Measurements from ENCODE around the gene PGM2. TPM values are rescaled to one million over a fixed set of nuclear protein-coding genes. Genes with fewer than 3 reads are reported as not detected.

Gene PGM2
- total and polyA plus RNA-seq, 4 donors, result 8.5 to 24.6 (median 21.6) TPM

- 92 to 99% methylated on average over 3 of the region's 3 CpGs for WGBS, 2 donors
- no peak overlapping the region for H3K27ac ChIP-seq (ENCODE audit: low read depth in 1 of 2, low read length in 2 of 2)
- H3K36me3 ChIP-seq (ENCODE audit: control insufficient read depth in 1 of 2, insufficient read depth in 2 of 2, low read length in 1 of 2), result no peaks in the 10 kb centered on the region
- no peaks in the 10 kb centered on the region for H3K27me3 ChIP-seq (ENCODE audit: control insufficient read depth in 1 of 2, insufficient read depth in 2 of 2, low read length in 1 of 2)
- H3K4me3 ChIP-seq (ENCODE audit: low read length in 2 of 2), result no peak overlapping the region
- ATAC-seq (ENCODE audit: low FRiP score), result no peak
- intact Hi-C loops (cut with DNase I), result loop anchor here (5.0 kb wide), 2 partner anchors 62 to 67 kb away; no protein-coding TSS in a partner anchor
- DNase-seq, result no peak
- H3K9me3 ChIP-seq (ENCODE audit: control insufficient read depth, low read length), result no peaks in the 10 kb centered on the region
- peaks cover 3% of the 10 kb centered on the region in 2 donors for H3K4me1 ChIP-seq (ENCODE audit: control insufficient read depth in 1 of 2, insufficient read depth in 2 of 2, low read length in 2 of 2)
Measured at GRCh38 chr4:37904824-37905223, 78.3 kb downstream of the PGM2 start.

DNA sequence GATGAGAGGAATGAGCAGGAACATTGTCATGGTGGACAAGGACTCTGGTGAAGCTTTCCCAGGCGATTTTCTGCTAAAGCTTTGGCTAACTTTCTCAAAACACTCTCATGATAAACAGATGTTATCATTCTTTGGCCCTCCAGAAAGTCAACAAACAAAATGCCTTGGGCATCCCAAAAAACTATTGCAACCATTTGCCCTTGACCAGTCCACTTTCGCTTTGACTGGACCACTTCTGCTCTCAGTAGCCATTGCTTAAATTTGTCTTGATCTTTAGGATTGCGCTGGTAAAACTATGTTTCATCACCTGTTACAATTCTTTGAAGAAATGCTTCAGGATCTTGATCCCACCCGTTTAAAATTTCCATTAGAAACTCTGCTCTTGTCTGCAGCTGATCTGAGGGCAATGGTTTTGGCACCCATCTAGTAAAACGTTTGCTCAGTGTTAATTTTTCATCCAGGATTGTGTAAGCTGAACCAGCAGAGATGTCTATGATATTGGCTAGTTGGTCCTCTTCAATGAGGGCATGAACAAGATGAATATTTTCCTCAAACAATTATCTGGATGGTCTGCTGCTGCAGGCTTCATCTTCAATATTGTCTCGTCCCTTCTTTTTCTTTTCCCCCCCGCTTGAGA is 79.2 kb downstream of the PGM2 start:
- no peak overlapping the region for H3K27ac ChIP-seq (ENCODE audit: low read depth in 1 of 2, low read length in 2 of 2)
- no peaks in the 10 kb centered on the region for H3K9me3 ChIP-seq (ENCODE audit: control insufficient read depth, low read length)
- H3K4me1 ChIP-seq (ENCODE audit: control insufficient read depth in 1 of 2, insufficient read depth in 2 of 2, low read length in 2 of 2), result peaks cover 3% of the 10 kb centered on the region in 2 donors
- H3K4me3 ChIP-seq (ENCODE audit: low read length in 2 of 2), result no peak overlapping the region
- H3K36me3 ChIP-seq (ENCODE audit: control insufficient read depth in 1 of 2, insufficient read depth in 2 of 2, low read length in 1 of 2), result no peaks in the 10 kb centered on the region
- DNase-seq (no peak), ATAC-seq (ENCODE audit: low FRiP score) (no peak)
- 74 to 75% methylated on average over 7 of the region's 7 CpGs for WGBS, 2 donors
- no peaks in the 10 kb centered on the region for H3K27me3 ChIP-seq (ENCODE audit: control insufficient read depth in 1 of 2, insufficient read depth in 2 of 2, low read length in 1 of 2)
- intact Hi-C loops (cut with DNase I), result loop anchor here (5.0 kb wide), 2 partner anchors 62 to 67 kb away; no protein-coding TSS in a partner anchor

DNA sequence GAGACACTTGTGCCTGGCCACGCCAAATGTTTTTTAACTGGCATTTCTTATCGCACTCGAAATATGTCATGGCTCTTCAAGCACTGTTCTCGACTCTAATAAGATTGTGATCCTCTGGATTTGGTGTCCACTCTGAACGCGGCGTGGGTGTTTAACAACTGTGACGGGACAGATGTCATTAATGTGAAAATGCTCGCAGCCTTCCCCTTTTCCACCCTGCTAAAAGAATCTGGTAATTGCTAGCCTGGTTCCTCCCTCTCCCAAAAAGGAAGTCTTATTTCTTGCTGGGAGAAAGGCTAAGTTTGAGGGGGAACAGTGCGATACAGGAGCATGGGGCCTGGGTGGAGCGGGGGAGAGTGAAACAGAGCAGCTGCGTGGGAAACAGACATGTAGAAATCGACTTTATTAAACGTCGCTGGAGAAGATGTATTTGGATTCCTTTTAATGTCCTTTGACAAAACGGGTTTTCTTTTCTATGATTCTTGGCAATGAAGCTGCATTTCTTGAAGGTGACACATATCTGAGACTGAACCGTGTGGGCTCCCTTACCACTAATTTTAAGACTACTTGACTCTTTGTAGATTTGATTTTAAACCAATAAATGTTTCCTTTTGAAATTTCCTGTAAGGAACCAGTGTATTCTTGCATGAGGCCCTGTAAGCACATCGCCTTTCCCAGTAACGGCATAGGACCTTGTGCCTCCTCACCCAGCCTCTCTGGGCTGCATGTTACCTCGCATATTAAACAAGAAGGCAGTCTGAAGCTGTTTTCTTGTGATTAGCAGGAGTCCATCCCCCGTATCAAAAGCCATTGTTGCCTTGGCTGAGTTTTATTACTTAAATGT is 82.2 kb downstream of the PGM2 start:
- intact Hi-C loops (cut with DNase I), result loop anchor here (5.0 kb wide), 2 partner anchors 59 to 64 kb away; no protein-coding TSS in a partner anchor
- Histone ChIP-seq H3K4me1 (ENCODE audit: control insufficient read depth in 1 of 2, insufficient read depth in 2 of 2, low read length in 2 of 2) (peaks cover 3 to 9% of the 10 kb centered on the region in 2 donors), H3K4me3 (ENCODE audit: low read length in 2 of 2) (peak overlapping the region in 1 of 2 donors; percentile 87), H3K27ac (ENCODE audit: low read depth in 1 of 2, low read length in 2 of 2) (peak overlapping the region; percentile 84 to 99), H3K9me3 (ENCODE audit: control insufficient read depth, low read length) (no peaks in the 10 kb centered on the region), H3K27me3 (ENCODE audit: control insufficient read depth in 1 of 2, insufficient read depth in 2 of 2, low read length in 1 of 2) (no peaks in the 10 kb centered on the region), H3K36me3 (ENCODE audit: control insufficient read depth in 1 of 2, insufficient read depth in 2 of 2, low read length in 1 of 2) (no peaks in the 10 kb centered on the region)
- DNase-seq (no peak), ATAC-seq (ENCODE audit: low FRiP score) (no peak)
- WGBS, 2 donors, result 7 to 8% methylated on average over 21 of the region's 21 CpGs

DNA sequence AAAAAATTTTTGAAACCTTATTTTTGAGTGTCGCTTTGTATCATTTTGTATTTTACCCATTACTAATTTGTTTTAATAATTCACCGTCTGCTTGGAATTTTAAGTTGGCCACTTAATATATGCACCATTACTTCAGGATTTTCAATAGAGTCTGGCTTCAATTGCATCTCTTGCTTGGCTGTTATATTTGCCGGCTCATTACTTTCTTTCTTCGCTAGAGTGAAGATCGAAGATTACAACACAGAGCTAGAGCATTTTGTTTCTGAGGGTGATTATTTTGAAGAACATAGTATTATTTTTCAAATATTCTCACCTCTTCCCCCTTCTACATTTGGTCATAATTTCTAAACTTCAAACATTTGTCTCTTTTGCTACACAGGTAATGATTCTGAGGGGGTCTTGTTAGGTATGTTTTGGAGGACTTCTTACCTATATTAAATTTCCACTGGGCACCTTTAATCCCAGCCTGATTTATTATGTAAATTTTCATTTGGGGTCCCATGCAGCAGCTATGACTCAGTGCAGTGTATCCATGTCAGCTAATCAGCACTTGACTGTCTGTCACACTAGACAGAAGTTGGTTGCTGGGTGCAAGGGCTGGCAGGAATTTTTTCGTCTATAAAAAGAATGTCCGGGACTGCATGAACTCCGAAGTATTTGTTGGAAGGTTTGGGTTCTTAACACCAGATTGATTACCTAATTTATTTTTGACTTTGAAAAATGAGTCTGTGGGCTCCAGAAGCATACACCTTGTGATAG is 83.0 kb downstream of the PGM2 start:
- no peaks in the 10 kb centered on the region for H3K36me3 ChIP-seq (ENCODE audit: control insufficient read depth in 1 of 2, insufficient read depth in 2 of 2, low read length in 1 of 2)
- no peaks in the 10 kb centered on the region for H3K9me3 ChIP-seq (ENCODE audit: control insufficient read depth, low read length)
- no peaks in the 10 kb centered on the region for H3K27me3 ChIP-seq (ENCODE audit: control insufficient read depth in 1 of 2, insufficient read depth in 2 of 2, low read length in 1 of 2)
- DNase-seq (no peak), ATAC-seq (ENCODE audit: low FRiP score) (peak; percentile 61)
- H3K4me3 ChIP-seq (ENCODE audit: low read length in 2 of 2), result peak overlapping the region in 1 of 2 donors; percentile 87
- peak overlapping the region in 1 of 2 donors; percentile 84 for H3K27ac ChIP-seq (ENCODE audit: low read depth in 1 of 2, low read length in 2 of 2)
- peaks cover 3 to 6% of the 10 kb centered on the region in 2 donors for H3K4me1 ChIP-seq (ENCODE audit: control insufficient read depth in 1 of 2, insufficient read depth in 2 of 2, low read length in 2 of 2)
- intact Hi-C loops (cut with DNase I), result loop anchor here (5.0 kb wide), 2 partner anchors 58 to 63 kb away; no protein-coding TSS in a partner anchor
- 32 to 33% methylated on average over 8 of the region's 8 CpGs for WGBS, 2 donors

GRCh38 chr4:37910091-37910486 is 83.6 kb downstream of the PGM2 start:
- 2 to 13% methylated on average over 1 of the region's 1 CpG for WGBS, 2 donors
- Histone ChIP-seq H3K27me3 (ENCODE audit: control insufficient read depth in 1 of 2, insufficient read depth in 2 of 2, low read length in 1 of 2) (no peaks in the 10 kb centered on the region), H3K36me3 (ENCODE audit: control insufficient read depth in 1 of 2, insufficient read depth in 2 of 2, low read length in 1 of 2) (no peaks in the 10 kb centered on the region), H3K27ac (ENCODE audit: low read depth in 1 of 2, low read length in 2 of 2) (no peak overlapping the region), H3K4me3 (ENCODE audit: low read length in 2 of 2) (no peak overlapping the region), H3K4me1 (ENCODE audit: control insufficient read depth in 1 of 2, insufficient read depth in 2 of 2, low read length in 2 of 2) (peaks cover 3 to 9% of the 10 kb centered on the region in 2 donors), H3K9me3 (ENCODE audit: control insufficient read depth, low read length) (no peaks in the 10 kb centered on the region)
- intact Hi-C loops (cut with DNase I), result no loop called here
- DNase-seq (no peak), ATAC-seq (ENCODE audit: low FRiP score) (no peak)

Other genes starting within 250 kb of the PGM2 start
- 10 to 100 TPM; 33.2 to 42.5 TPM for gene RELL1, start 140.3 kb upstream of the PGM2 start, total RNA-seq
- gene RELL1, start 140.3 kb upstream of the PGM2 start, polyA plus RNA-seq, result 1 to 10 TPM; 1.3 to 1.4 TPM
- gene TBC1D1, start 64.4 kb downstream of the PGM2 start, total RNA-seq, result 100 to 1,000 TPM; 109 to 219 TPM
- gene TBC1D1, start 64.4 kb downstream of the PGM2 start, polyA plus RNA-seq, result 100 to 1,000 TPM in 1 of 2 donors, 10 to 100 TPM in 1; 66.4 to 121 TPM
- gene PTTG2, start 133.7 kb downstream of the PGM2 start, total RNA-seq, result 1 to 10 TPM; 4.1 to 5.9 TPM
- gene PTTG2, start 133.7 kb downstream of the PGM2 start, polyA plus RNA-seq, result under 1 TPM in 1 of 2 donors, not detected in 1; 0.79 TPM

All from aorta (tissue), 5 donors.